Peyer's patch (tissue), 4 donors: ENCODE results near the gene SPINDOC.

ENCODE experiments used
- POLR2A ChIP-seq, 2 donors: fragments of 450-650 bp; IDR thresholded peaks; one replicate each; pipeline ENCODE4 v1.5.1; 2017; ENCODE audit warnings: antibody characterized with exemption in 2 of 2, mild to moderate bottlenecking in 2 of 2, moderate library complexity in 2 of 2
- TF ChIP-seq, protein P1 (sequence below), 6 experiments: fragments of 450-650 bp in 4 of 6; fragments of 200-600 bp in 2 of 6; sonication (generic) in 1 of 6; IDR thresholded peaks; one replicate each; pipeline ENCODE4 v1.5.1; 2017 to 2019; ENCODE audit warnings: antibody characterized with exemption in 6 of 6, mild to moderate bottlenecking in 3 of 6, moderate library complexity in 1 of 6

DNA sequence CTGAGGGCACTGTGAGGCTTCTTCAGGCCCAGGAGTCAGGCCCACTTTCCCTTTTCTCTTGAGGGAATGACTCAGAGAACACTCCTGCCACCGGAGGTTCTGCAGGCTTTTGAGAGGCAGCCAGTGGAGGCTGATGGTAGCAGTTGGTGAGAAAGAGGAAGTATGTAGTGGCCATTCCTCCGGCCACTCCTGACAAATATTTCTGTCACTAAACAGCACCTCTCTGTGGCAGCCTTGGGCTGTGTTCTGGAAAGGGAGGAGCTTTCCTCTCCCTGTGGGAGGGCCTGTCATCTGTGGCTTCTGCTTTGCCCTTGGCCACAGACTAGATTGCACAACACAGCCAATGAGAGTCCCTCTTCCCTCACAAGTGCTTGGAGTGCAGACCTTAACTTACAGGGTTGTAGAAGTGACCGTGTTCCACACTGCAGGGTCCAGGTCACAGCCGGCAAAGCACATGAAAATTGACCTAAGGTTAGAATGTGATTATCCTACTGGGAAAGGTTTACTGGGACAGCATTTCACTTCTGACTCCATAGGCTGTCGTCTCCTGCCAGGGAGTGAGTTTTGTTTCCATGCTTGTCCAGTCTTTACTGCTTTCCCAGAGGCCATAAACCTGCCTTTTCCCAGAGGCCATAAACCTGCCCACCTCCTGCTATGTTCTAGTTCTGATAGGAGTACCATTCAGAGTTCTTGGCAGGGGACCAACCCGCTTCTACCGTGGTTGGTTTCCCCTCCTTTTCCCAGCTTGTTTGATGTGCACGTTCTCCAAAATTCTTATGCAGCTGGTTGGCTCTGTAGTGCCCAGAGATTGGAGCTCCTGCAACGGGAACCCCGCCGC, 58.9 kb downstream of the SPINDOC start:
- TF ChIP-seq, protein P1, sequence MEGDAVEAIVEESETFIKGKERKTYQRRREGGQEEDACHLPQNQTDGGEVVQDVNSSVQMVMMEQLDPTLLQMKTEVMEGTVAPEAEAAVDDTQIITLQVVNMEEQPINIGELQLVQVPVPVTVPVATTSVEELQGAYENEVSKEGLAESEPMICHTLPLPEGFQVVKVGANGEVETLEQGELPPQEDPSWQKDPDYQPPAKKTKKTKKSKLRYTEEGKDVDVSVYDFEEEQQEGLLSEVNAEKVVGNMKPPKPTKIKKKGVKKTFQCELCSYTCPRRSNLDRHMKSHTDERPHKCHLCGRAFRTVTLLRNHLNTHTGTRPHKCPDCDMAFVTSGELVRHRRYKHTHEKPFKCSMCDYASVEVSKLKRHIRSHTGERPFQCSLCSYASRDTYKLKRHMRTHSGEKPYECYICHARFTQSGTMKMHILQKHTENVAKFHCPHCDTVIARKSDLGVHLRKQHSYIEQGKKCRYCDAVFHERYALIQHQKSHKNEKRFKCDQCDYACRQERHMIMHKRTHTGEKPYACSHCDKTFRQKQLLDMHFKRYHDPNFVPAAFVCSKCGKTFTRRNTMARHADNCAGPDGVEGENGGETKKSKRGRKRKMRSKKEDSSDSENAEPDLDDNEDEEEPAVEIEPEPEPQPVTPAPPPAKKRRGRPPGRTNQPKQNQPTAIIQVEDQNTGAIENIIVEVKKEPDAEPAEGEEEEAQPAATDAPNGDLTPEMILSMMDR (IDR thresholded peaks at IDR 0.05) = peak in 3 of 6 experiments; percentile 65 to 80 (median 76)
- peak in 1 of 2 donors; percentile 44 for TF ChIP-seq POLR2A (IDR thresholded peaks at IDR 0.05)
